Measurements from ENCODE around the gene SYT6.
"Not testable (repeated sequence)": the region's sequence is repeated elsewhere in the genome, so short reads cannot be mapped to it uniquely, and the experiment has no call there.

- TF ChIP-seq BHLHE40 (IDR thresholded peaks at IDR 0.05; ENCODE audit: borderline replicate concordance); FOXA1 (IDR thresholded peaks at IDR 0.05); SUZ12 (IDR thresholded peaks at IDR 0.05); SP1 (IDR thresholded peaks at IDR 0.05); TARDBP (IDR thresholded peaks at IDR 0.05); ELF4 (IDR thresholded peaks at IDR 0.05); FOXM1 (IDR thresholded peaks at IDR 0.05; ENCODE audit: borderline replicate concordance); FOXK2 (IDR thresholded peaks at IDR 0.05); L3MBTL2 (conservative IDR thresholded peaks at IDR 0.05); ARNT (IDR thresholded peaks at IDR 0.05); CTBP1 (IDR thresholded peaks at IDR 0.05; ENCODE audit: borderline replicate concordance): not testable (repeated sequence)
- TF ChIP-seq, protein P1, sequence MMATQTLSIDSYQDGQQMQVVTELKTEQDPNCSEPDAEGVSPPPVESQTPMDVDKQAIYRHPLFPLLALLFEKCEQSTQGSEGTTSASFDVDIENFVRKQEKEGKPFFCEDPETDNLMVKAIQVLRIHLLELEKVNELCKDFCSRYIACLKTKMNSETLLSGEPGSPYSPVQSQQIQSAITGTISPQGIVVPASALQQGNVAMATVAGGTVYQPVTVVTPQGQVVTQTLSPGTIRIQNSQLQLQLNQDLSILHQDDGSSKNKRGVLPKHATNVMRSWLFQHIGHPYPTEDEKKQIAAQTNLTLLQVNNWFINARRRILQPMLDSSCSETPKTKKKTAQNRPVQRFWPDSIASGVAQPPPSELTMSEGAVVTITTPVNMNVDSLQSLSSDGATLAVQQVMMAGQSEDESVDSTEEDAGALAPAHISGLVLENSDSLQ (IDR thresholded peaks at IDR 0.05): not testable (repeated sequence)
These were observed 95.4 kb downstream of the SYT6 start for GRCh38 chr1:114058236-114058635.

Measured in HEK293T (cell line).